Small intestine (tissue), 7 donors: Measurements from ENCODE around the gene GAB2. TPM values are rescaled to one million over a fixed set of nuclear protein-coding genes. Genes with fewer than 3 reads are reported as not detected.

Source experiments
- DNase-seq, 2 donors: peaks; one replicate each; pipeline versions ENCODE4 v3.0.0 to v3.0.0-alpha.2; 2013
- FAIRE-seq: peaks from 2 replicates; lab custom pipeline; 2012; peaks lifted over from hg19 to GRCh38; lab: Jason Lieb, UNC
- H3K27ac ChIP-seq, 3 donors: one replicate each; pipeline ENCODE4 v1.5.1; 2013; ENCODE audit warnings: low read length in 2 of 3, mild to moderate bottlenecking in 2 of 3, control low read depth in 1 of 3, inconsistent platforms in 1 of 3, low read depth in 1 of 3, moderate library complexity in 1 of 3
- H3K27me3 ChIP-seq, 3 donors: one replicate each; pipeline ENCODE4 v1.6.1; 2013; ENCODE audit warnings: low read length in 3 of 3, inconsistent platforms in 1 of 3; ENCODE audit not compliant: control insufficient read depth in 3 of 3, insufficient read depth in 3 of 3
- H3K36me3 ChIP-seq, 3 donors: one replicate each; pipeline ENCODE4 v1.6.1; 2013; ENCODE audit warnings: low read length in 3 of 3, inconsistent platforms in 1 of 3, low read depth in 1 of 3, mild to moderate bottlenecking in 1 of 3, moderate library complexity in 1 of 3; ENCODE audit not compliant: control insufficient read depth in 3 of 3, insufficient read depth in 2 of 3
- H3K4me1 ChIP-seq, 3 donors: one replicate each; pipeline ENCODE4 v1.6.1; 2013; ENCODE audit warnings: low read length in 2 of 3, inconsistent platforms in 1 of 3, low read depth in 1 of 3, mild to moderate bottlenecking in 1 of 3, moderate library complexity in 1 of 3; ENCODE audit not compliant: control insufficient read depth in 3 of 3, insufficient read depth in 2 of 3
- H3K4me3 ChIP-seq, 3 donors: one replicate each; pipeline ENCODE4 v1.5.1; 2013; ENCODE audit warnings: low read length in 3 of 3, control low read depth in 1 of 3, inconsistent platforms in 1 of 3, low read depth in 1 of 3, mild to moderate bottlenecking in 1 of 3, moderate library complexity in 1 of 3
- H3K9me3 ChIP-seq, 2 donors: one replicate each; pipeline ENCODE4 v1.6.1; 2013; ENCODE audit warnings: low read depth in 1 of 2, low read length in 1 of 2; ENCODE audit not compliant: control insufficient read depth in 2 of 2, insufficient read depth in 1 of 2
- WGBS, 3 donors: extraction: QIAGEN DNeasy Blood & Tissue Kit; methylation state at CpG; one replicate each; pipeline ENCODE4 v1.1.7; 2013; 5-methylcytosine and 5-hydroxymethylcytosine counted together
- polyA plus RNA-seq, 4 donors: library from polyadenylated mRNA; stranded (reverse) in 3 of 4; unstranded in 1 of 4; fragments of 200-250 nt in 3 of 4; fragments of 120-200 nt in 1 of 4; gene quantifications; one replicate each; pipeline versions ENCODE4 v1.2.1 to v1.2.3, GENCODE V29; 2013
- donor health status: healthy with polysubstance abuse.
- donor health status: control.
- donor health status: control.
- donor health status: Bipolar disorder and iron deficiency.
- donor health status: healthy.

The GAB2 gene
- polyA plus RNA-seq, 4 donors: 6.8 to 13.6 (median 8.5) TPM

DNA sequence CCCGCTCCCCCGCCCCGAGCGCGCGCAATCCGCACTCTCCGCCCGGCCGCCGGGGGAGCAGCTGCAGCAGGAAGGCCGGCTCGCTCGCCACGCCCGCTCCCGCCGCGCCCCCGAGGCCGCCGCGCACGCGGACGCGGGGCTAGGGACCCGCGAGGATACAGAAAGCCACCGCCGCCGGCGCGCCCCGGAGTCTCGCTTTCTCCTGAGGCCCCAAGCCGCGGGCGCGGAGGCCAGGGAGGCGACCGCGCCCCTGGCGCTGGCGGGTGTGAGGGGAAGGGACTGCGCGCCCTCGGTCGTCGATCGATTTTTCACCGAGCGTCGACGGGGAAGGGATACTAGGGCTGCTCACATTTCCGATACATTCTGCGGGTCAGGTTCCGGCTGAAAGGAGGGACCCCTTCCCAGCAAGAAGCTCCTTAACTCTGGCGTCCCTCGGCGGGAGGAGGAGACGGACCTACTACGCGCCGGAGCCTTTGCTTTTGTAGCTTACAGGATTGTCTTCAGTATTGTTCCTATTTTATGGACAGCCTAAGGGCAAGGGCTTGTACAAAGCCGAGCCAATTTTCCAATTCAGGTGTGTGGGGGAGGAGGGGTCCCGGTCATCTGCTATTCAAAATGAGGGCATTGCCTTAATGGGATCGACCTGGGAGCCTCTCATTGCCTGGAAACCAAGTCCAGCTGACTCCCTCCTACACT is 416 bp upstream of the GAB2 start:
- peak overlapping the region; percentile 78 to 89 (median 83) for H3K27ac ChIP-seq
- DNase-seq (peak; percentile 82 to 94), FAIRE-seq (no peak)
- no peaks in the 10 kb centered on the region for H3K9me3 ChIP-seq
- peaks cover 0 to 16% (median 0%) of the 10 kb centered on the region in 3 donors for H3K27me3 ChIP-seq
- H3K4me1 ChIP-seq: peaks cover 0 to 21% (median 7%) of the 10 kb centered on the region in 3 donors
- 0 to 2% (median 1%) methylated on average over 45 to 68 of the region's 68 CpGs for WGBS, 3 donors
- no peaks in the 10 kb centered on the region for H3K36me3 ChIP-seq
- peak overlapping the region; percentile 46 to 86 (median 77) for H3K4me3 ChIP-seq

DNA sequence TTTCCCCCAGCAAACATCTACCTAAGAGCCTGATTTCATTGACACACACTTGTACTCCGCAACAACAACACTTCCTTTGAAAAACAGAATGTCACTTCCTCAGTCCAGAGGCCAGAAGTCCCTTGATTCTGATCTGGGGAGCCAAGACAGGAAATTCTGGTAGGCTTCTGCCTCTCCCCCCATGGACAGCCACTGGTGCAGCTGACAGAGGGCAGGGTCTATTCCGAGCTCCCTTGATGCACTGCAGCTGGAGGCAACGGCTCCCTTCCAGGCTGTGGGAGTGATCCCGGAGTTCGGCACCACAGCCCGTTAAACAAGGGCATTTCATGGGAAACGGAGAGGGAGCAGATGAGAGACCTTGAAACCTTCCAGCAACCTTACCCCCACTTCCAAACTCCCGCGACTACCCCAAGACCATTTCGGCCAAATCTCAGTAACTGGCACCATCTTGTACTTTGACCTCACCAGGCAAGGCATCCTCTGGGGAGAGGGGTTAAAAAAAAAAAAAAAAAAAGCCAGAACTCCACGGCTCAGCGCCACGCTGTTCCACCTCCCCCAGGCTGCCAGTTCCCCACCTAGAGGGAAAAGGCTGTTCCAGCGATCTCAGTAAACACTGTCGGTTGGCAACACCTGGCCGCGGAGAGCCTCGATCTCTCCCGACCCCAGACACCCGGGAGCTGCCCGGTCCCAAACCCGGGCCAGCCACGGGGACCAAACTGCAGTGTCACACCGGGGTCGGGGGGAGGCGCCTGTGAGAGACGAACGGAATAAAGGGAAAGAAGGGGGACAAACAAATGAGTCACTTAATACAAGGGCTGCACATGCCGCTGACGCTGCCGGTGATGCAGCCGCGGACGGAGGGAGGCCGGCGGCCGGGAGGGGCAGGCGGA is 1.1 kb downstream of the GAB2 start:
- Histone ChIP-seq H3K36me3 (no peaks in the 10 kb centered on the region), H3K9me3 (no peaks in the 10 kb centered on the region), H3K4me1 (peaks cover 0 to 21% (median 7%) of the 10 kb centered on the region in 3 donors), H3K4me3 (peak overlapping the region; percentile 52 to 86 (median 86)), H3K27me3 (peaks cover 0 to 16% (median 0%) of the 10 kb centered on the region in 3 donors), H3K27ac (peak overlapping the region; percentile 83 to 94 (median 93))
- DNase-seq (peak; percentile 89 to 90), FAIRE-seq (no peak)
- 1 to 2% (median 2%) methylated on average over 32 to 38 of the region's 38 CpGs for WGBS, 3 donors

GRCh38 chr11:78415338-78415737 is 2.3 kb downstream of the GAB2 start:
- Histone ChIP-seq H3K27ac (peak overlapping the region in 1 of 3 donors; percentile 45), H3K4me1 (peaks cover 0 to 21% (median 2%) of the 10 kb centered on the region in 3 donors), H3K4me3 (no peak overlapping the region), H3K36me3 (no peaks in the 10 kb centered on the region), H3K27me3 (peaks cover 0 to 16% (median 0%) of the 10 kb centered on the region in 3 donors), H3K9me3 (peaks cover 0 to 3% of the 10 kb centered on the region in 2 donors)
- FAIRE-seq (no peak), DNase-seq (no peak)
- WGBS, 3 donors: 45 to 60% (median 46%) methylated on average over 4 of the region's 4 CpGs

- Histone ChIP-seq H3K27me3 (peaks cover 0 to 15% (median 0%) of the 10 kb centered on the region in 3 donors), H3K36me3 (no peaks in the 10 kb centered on the region), H3K4me1 (peaks cover 0 to 17% (median 2%) of the 10 kb centered on the region in 3 donors), H3K27ac (no peak overlapping the region), H3K4me3 (no peak overlapping the region), H3K9me3 (peaks cover 0 to 7% of the 10 kb centered on the region in 2 donors)
- DNase-seq (peak; percentile 8 to 47), FAIRE-seq (no peak)
- 86 to 90% (median 89%) methylated on average over 14 of the region's 14 CpGs for WGBS, 3 donors
Measured at GRCh38 chr11:78414321-78415051, 3.1 kb downstream of the GAB2 start.

DNA sequence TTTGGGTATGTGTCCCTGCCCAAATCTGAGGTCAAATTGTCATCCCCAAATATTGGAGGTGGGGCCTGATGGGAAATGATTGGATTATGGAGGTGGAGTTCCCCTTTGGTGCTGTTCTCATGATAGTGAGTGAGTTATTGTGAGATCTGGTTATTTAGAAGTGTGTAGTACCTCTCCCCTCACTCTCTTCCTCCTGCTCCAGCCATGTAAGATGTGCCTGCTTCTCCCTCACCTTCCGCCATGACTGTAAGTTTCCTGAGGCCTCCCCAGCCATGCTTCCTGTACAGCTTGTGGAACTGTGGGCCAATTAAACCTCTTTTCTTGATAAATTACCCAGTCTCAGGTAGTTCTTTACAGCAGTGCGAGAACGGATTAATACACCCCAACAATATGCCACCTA is 9.0 kb downstream of the GAB2 start:
- H3K4me3 ChIP-seq: no peak overlapping the region
- H3K36me3 ChIP-seq: no peaks in the 10 kb centered on the region
- WGBS, 3 donors: 97 to 100% (median 100%) methylated on average over 3 of the region's 3 CpGs
- DNase-seq: no peak
- H3K4me1 ChIP-seq: no peaks in the 10 kb centered on the region
- H3K9me3 ChIP-seq: peaks cover 0 to 15% of the 10 kb centered on the region in 2 donors
- no peaks in the 10 kb centered on the region for H3K27me3 ChIP-seq
- FAIRE-seq: no peak
- H3K27ac ChIP-seq: no peak overlapping the region

DNA sequence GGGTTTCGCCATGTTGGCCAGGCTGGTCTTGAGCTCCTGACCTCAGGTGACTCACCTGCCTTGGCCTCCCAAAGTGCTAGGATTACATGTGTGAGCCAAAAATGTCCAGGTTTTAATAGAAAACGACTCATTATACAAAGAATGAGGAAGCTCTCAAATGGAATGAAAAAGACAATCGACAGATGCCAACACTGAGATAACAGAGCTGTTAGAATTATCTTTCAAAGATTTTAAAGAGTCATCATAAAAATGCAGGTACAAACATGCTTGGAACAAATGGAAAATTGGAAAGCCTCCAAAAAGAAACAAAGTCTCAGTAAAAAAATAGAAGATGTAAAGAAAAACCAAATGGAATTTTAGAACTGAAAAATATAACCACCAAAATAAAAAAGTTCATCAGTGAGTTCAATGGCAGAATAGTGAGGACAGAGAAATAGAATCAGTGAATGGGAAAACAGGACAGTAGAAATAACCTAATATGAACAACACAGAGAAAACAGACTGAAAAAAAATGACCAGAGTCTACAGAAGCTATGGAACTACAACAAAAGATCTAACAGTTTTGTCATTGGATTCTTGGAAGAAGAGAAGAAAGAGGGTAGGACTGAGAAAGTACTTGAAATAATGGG is 10.9 kb downstream of the GAB2 start:
- no peak overlapping the region for H3K4me3 ChIP-seq
- no peak for DNase-seq
- no peaks in the 10 kb centered on the region for H3K27me3 ChIP-seq
- H3K27ac ChIP-seq: no peak overlapping the region
- peaks cover 0 to 15% of the 10 kb centered on the region in 2 donors for H3K9me3 ChIP-seq
- no peaks in the 10 kb centered on the region for H3K4me1 ChIP-seq
- H3K36me3 ChIP-seq: no peaks in the 10 kb centered on the region
- 66 to 77% (median 76%) methylated on average over 3 of the region's 3 CpGs for WGBS, 3 donors
- no peak for FAIRE-seq

GRCh38 chr11:78405805-78406204 is 11.8 kb downstream of the GAB2 start:
- Histone ChIP-seq H3K9me3 (peaks cover 0 to 14% of the 10 kb centered on the region in 2 donors), H3K4me3 (no peak overlapping the region), H3K27ac (no peak overlapping the region), H3K36me3 (no peaks in the 10 kb centered on the region), H3K4me1 (no peaks in the 10 kb centered on the region), H3K27me3 (no peaks in the 10 kb centered on the region)
- 92 to 96% (median 92%) methylated on average over 2 of the region's 2 CpGs for WGBS, 3 donors
- FAIRE-seq: no peak
- DNase-seq: no peak
